Calu3 (cell line): ENCODE data around the gene ZNF524. TPM values are rescaled to one million over a fixed set of nuclear protein-coding genes. Genes with fewer than 3 reads are reported as not detected.

Experiments
- BruUV-seq: library from RNA; stranded (reverse); fragments of 400-500 nt; replicated peaks from 2 replicates; lab custom pipeline; 2021; lab: Mats Ljungman, UMichigan
- CTCF ChIA-PET: fragments of 300-600 bp; sonication (Branson Sonifier 250); formaldehyde crosslinking; loops from one replicate; lab custom pipeline; 2022; ENCODE audit warnings: antibody characterized with exemption; lab: Charles Lee
- DNase-seq: peaks from one replicate; pipeline ENCODE4 v3.0.0; 2022
- H3K27ac Mint-ChIP-seq: one replicate; pipeline ENCODE4 v1.8.0; 2022; ENCODE audit warnings: mixed read lengths; ENCODE audit not compliant: unreplicated experiment
- H3K27me3 Mint-ChIP-seq: one replicate; pipeline ENCODE4 v1.8.0; 2022; ENCODE audit warnings: mixed read lengths; ENCODE audit not compliant: unreplicated experiment
- H3K36me3 Mint-ChIP-seq: one replicate; pipeline ENCODE4 v1.8.0; 2022; ENCODE audit warnings: mild to moderate bottlenecking, moderate library complexity, mixed read lengths; ENCODE audit not compliant: insufficient read depth, unreplicated experiment
- H3K4me1 Mint-ChIP-seq: one replicate; pipeline ENCODE4 v1.8.0; 2022; ENCODE audit warnings: mild to moderate bottlenecking, low read depth, mixed read lengths; ENCODE audit not compliant: unreplicated experiment
- H3K4me3 Mint-ChIP-seq: one replicate; pipeline ENCODE4 v1.8.0; 2022; ENCODE audit warnings: mild to moderate bottlenecking, low read depth, moderate library complexity, mixed read lengths; ENCODE audit not compliant: unreplicated experiment
- H3K9me3 Mint-ChIP-seq: one replicate; pipeline ENCODE4 v1.8.0; 2022; ENCODE audit warnings: low read depth, mixed read lengths; ENCODE audit not compliant: unreplicated experiment
- CTCF ChIP-seq: fragments of 200-600 bp; IDR thresholded peaks from one replicate; pipeline ENCODE4 v1.8.0; 2022; ENCODE audit warnings: antibody characterized with exemption; ENCODE audit not compliant: unreplicated experiment
- intact Hi-C: fragments of 100-400 bp; cut with micrococcal nuclease; formaldehyde crosslinking; loops from one replicate; pipeline ENCODE4 v1.10.0; 2022; ENCODE audit not compliant: unreplicated experiment
- total RNA-seq: library from RNA; stranded (reverse); gene quantifications from 2 replicates; pipeline ENCODE4 v1.2.3, GENCODE V29; 2022

Gene ZNF524
- total RNA-seq, 1 experiment from 2014 or later: 18.5 TPM

DNA sequence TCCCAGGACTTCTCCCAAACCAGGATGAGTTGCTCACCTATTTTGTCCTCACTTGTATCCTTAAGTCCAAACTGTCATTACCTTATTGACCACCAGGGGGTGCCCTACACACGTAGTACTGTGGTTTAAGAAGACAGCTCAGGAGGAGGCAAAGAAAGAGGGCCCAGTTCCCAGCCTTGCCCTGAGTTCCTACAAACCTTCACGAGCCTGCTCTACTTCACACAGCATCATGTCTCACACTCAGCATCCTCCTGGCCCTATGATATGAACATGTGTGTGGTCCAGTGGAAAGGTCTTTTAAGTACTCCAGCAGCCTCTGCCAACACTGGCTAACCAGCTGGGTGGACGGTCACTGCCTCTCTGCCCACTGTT, 32.4 kb downstream of the ZNF524 start:
- Mint-ChIP-seq H3K4me1 (peaks cover 32% of the 10 kb centered on the region), H3K36me3 (peaks cover 42% of the 10 kb centered on the region), H3K27me3 (no peaks in the 10 kb centered on the region), H3K9me3 (no peaks in the 10 kb centered on the region), H3K27ac (no peak overlapping the region), H3K4me3 (peak overlapping the region; percentile 22)
- TF ChIP-seq CTCF: peak; percentile 63
- intact Hi-C loops: loop anchor here (5.0 to 10.0 kb wide), 3 partner anchors 165 to 488 kb away; partner anchors contain the start of genes RPL28, TMEM238 and TNNT1
- CTCF ChIA-PET: interaction anchor here (0.6 to 2.4 kb wide), 17 partner anchors 8 to 701 kb away, joined by 3 to 15 read pairs (median 7); partner anchors contain the start of genes FIZ1, ISOC2, U2AF2 and ZNF784
- DNase-seq: peak; percentile 94
- BruUV-seq: no TSS peak

DNA sequence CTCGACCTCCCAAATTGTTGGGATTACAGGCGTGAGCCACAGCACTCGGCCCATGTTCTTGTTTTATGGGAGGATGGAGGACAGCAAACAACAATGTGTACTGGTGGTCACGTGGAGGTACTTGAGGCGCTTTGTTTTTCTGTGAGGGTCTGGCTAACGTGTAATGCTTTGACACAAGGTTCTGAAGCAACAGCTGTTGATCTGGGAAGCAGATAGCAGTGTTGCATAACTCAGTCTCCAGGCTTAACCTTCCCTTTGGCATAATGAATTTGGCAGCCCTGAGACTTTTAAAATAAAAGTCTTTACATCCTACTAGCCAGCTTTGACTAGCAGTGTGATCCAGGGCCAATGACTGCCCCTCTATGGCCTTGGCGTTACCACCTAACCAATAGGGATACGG, 33.8 kb downstream of the ZNF524 start:
- peaks cover 40% of the 10 kb centered on the region for H3K4me1 Mint-ChIP-seq
- CTCF ChIA-PET: interaction anchor here (0.7 to 0.9 kb wide), 2 partner anchors 10 to 138 kb away, joined by 4 to 6 read pairs; partner anchors contain the start of gene ZNF784
- intact Hi-C loops: loop anchor here (5.0 to 10.0 kb wide), 3 partner anchors 167 to 489 kb away; partner anchors contain the start of genes RPL28, TMEM238 and TNNT1
- no peaks in the 10 kb centered on the region for H3K27me3 Mint-ChIP-seq
- no peak overlapping the region for H3K4me3 Mint-ChIP-seq
- no TSS peak for BruUV-seq
- peaks cover 49% of the 10 kb centered on the region for H3K36me3 Mint-ChIP-seq
- H3K27ac Mint-ChIP-seq: no peak overlapping the region
- DNase-seq: no peak
- no peak for TF ChIP-seq CTCF
- no peaks in the 10 kb centered on the region for H3K9me3 Mint-ChIP-seq

- Mint-ChIP-seq H3K36me3 (peaks cover 53% of the 10 kb centered on the region), H3K27ac (peak overlapping the region; percentile 97), H3K4me1 (peaks cover 40% of the 10 kb centered on the region), H3K27me3 (no peaks in the 10 kb centered on the region), H3K4me3 (peak overlapping the region; percentile 91), H3K9me3 (no peaks in the 10 kb centered on the region)
- BruUV-seq: TSS peak; percentile 43
- no peak for TF ChIP-seq CTCF
- DNase-seq: no peak
- CTCF ChIA-PET: interaction anchor here (0.5 to 1.0 kb wide), 6 partner anchors 11 to 698 kb away, joined by 3 to 5 read pairs (median 4); partner anchors contain the start of genes FIZ1 and ZNF784
- intact Hi-C loops: loop anchor here (10.0 kb wide), 2 partner anchors 251 to 491 kb away; partner anchors contain the start of genes RPL28, TMEM238 and TNNT1
Measured at GRCh38 chr19:55635334-55635717, 35.2 kb downstream of the ZNF524 start.

- CTCF ChIA-PET: interaction anchor here (0.5 to 0.6 kb wide), 2 partner anchors 583 to 618 kb away, joined by 3 to 4 read pairs; no protein-coding TSS in a partner anchor
- peaks cover 40% of the 10 kb centered on the region for H3K4me1 Mint-ChIP-seq
- H3K27me3 Mint-ChIP-seq: no peaks in the 10 kb centered on the region
- DNase-seq: no peak
- peak overlapping the region; percentile 91 for H3K4me3 Mint-ChIP-seq
- peaks cover 59% of the 10 kb centered on the region for H3K36me3 Mint-ChIP-seq
- intact Hi-C loops: loop anchor here (10.0 kb wide), 2 partner anchors 251 to 491 kb away; partner anchors contain the start of genes RPL28, TMEM238 and TNNT1
- no peaks in the 10 kb centered on the region for H3K9me3 Mint-ChIP-seq
- no TSS peak for BruUV-seq
- H3K27ac Mint-ChIP-seq: peak overlapping the region; percentile 97
- TF ChIP-seq CTCF: no peak
Measured at GRCh38 chr19:55635856-55636440, 35.9 kb downstream of the ZNF524 start.
